Measurements from ENCODE around the gene FYB1.

DNA sequence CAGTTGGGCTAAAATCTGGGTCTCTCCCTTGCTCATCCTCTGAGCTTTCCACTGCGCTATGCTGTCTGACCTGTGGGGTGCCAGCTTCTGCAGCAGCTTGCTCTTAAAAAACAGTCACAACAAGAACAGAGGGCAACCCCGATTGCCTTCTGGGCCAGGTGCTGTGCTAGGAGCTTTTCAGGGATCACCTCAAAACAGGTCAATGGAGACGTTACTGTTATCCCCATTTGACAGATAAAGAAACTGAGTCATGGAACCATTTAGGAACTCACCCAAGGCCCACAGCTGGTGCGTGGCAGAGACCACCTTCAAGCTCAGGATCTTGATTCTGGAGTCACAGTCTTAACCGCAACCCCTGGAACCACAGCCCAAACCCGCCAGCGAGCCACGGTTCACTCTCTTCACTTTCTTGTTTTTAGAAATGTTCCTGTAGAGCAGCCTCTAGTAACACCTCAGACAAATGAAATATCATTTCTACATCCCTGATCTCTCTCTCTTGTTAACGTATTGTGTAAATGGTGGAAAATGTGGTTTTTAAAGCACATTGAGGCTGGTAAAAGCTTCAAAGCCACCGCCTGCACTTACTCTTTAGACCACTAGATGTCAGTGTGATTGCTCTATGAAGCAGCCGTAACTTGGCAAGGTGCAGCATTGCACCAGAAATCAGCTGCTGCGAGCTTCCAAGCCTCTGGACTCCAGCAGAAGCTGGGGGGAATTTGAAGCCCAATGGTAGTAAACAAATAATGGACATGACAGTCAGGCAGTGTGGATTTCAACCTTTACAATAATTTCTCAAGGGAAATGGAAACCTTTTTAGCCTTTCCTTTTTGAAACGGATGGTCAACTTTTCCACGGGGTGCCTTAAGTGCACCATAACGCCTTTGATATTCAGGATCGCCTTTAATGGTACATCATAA, 1.7 kb downstream of the FYB1 start:
- TF ChIP-seq CTCF (conservative IDR thresholded peaks at IDR 0.05; ENCODE audit: low read length), result peak; percentile 90
- TF ChIP-seq EZH2phosphoT487 (IDR thresholded peaks at IDR 0.05; ENCODE audit: borderline replicate concordance, low read depth, low read length), result no peak
